ENCODE results near the gene TSC22D1.

GRCh38 chr13:44452418-44452817 lies 123.7 kb downstream of the TSC22D1 start:
- no peak for TF ChIP-seq POLR2AphosphoS5 (IDR thresholded peaks at IDR 0.05; ENCODE audit: low read depth, low read length)
- no peak for TF ChIP-seq TAF1 (IDR thresholded peaks at IDR 0.05; ENCODE audit: borderline replicate concordance, insufficient read depth, low read length)

Data from PFSK-1 (cell line).